DLD1 (cell line): ENCODE measurements around the gene SCAMP2.

Source experiments
- in situ Hi-C: cut with HindIII; loops from 2 replicates; pipeline ENCODE4 v1.10.0; 2017; ENCODE audit warnings: low sequenced_read_pairs

Gene SCAMP2

DNA sequence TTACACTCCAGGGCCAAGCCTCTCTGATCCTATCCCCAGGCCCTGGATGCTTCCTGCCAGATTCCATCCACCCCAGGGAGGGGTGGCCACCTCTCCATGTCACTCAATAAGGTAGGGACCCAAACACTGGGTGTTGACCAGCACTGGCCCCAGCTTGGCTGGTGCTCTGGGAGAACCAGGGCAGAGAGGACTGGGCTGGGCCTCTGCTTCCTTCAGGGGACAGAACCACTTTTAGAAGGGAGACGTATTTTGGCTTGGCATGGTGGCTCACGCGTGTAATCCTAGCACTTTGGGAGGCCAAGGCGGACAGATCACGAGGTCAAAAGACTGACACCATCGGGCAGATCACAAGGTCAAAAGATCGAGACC is 51.4 kb downstream of the SCAMP2 start:
- in situ Hi-C loops: no loop called here

DNA sequence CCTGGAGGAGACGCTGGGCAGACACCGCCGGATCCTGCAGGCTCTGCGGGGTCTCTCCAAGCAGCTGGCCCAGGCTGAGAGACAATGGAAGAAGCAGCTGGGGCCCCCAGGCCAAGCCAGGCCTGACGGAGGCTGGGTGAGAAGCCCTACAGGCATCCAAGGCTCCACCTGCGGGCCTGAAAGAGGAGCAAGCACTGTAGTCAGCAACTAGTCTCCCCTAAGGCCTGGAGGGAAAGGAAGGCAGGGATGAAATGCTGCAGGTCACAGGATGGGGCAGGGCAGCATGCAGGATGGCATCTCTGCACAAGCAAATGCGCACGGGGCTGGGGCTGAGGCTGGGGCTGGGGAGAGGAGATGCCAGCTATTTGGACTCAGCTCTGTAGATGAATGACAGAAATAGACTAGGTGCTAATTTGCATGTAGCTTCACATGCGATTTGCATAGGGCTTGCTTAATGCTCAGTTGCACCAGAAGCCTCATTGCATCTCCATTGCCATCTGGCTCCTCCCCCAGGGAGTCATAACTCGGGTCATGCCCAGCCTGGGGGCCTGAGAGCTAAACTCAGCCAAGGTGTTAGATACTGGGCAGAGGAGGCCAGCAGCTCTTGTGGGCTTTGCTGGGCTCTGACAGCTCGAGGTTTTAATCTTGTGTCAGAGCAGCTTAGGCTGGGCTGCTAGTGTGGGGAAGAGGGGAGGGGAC is 51.9 kb downstream of the SCAMP2 start:
- in situ Hi-C loops: no loop called here

DNA sequence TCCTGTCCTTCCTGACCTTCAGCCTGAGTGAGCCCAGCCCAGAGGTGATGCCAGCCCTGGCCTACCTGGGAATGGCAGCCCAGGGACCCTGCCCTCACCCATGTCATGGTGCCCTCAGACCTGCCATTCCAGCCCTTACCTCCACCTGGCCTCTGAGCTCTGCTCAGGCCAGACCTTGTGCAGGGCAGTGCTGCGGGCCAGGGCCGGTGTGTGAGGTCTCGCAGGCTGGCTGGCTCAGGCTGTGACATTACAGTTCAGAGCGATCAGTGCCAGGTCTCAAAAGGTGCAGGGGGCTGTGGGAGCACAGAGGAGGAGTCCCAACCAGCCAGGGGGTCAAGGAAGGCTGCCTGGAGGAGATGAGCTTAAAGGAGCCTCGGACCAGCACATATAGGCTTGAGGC is 53.1 kb downstream of the SCAMP2 start:
- in situ Hi-C loops: no loop called here

DNA sequence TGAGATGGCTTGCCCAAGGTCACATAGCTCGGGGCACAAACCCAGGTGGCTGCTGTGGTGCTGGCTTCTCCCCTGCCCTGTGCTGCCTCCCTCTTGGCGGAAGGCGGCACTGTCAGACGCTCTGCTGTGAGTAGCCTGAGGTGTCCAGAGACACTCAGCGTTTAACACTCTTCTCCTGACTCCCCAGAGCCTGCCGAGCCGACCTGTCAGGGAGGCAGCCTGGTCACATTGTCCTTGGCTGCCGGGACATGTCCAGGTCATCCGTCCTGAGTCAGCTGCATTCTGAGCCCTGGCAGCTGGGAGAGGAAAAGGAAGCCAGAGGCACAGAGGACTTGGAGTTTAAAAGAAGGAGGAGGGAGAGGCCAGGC is 55.8 kb downstream of the SCAMP2 start:
- in situ Hi-C loops: loop anchor here (10.0 kb wide), 2 partner anchors 63 to 87 kb away; partner anchors contain the start of gene FAM219B

DNA sequence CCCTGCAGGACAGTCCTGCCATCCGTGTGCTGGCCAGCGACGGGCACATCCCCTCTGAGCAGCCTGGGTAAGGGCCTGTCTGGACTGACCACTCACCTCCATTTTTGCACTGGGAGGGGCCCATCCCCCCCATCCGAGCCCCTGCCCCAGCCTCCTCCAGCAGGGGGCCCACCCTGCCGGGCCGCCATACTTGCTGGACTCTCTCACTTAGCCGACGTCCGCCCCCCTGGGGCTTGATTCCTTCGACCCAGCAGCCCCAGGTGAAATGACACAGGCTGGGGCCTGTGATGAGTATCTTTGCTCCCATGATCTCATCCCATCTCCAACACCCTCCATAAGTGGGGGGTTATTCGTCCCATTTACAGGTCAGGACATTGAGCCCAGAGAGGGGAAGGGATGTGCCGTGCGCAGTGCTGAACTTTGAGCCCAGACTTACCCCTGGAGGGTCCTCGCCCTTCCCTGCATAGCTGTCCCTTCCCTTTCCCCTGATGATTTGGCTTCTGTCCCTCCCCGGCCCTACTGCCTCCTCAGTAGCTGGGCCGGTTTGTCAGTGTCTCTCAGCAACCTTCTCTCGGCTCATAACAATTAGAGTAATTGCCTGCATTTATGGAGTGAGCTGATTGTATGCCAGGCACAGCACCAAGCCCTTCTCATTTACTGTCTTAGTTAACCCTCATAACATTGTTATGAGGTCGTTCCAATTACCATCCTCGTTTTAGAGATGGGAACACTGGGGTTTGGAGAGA is 56.4 kb downstream of the SCAMP2 start:
- in situ Hi-C loops: loop anchor here (10.0 kb wide), 2 partner anchors 62 to 88 kb away; partner anchors contain the start of gene FAM219B

DNA sequence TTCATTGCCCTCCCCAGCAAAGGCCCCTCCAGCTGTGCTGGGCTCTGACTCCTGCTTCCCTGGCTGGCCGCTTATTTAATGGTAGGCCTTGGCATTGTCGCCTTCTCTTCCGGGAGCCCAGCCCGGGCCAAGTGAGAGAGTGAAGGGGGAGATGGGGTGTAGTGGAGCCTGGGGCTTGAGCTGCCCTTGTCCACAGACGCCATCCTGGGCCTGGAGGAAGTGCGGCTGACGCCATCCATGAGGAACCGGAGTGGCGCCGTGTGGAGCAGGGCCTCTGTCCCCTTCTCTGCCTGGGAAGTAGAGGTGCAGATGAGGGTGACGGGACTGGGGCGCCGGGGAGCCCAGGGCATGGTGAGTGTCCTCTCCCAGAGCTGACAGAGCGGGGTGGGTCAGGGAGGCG is 57.2 kb downstream of the SCAMP2 start:
- in situ Hi-C loops: loop anchor here (10.0 kb wide), 2 partner anchors 61 to 89 kb away; partner anchors contain the start of gene FAM219B

DNA sequence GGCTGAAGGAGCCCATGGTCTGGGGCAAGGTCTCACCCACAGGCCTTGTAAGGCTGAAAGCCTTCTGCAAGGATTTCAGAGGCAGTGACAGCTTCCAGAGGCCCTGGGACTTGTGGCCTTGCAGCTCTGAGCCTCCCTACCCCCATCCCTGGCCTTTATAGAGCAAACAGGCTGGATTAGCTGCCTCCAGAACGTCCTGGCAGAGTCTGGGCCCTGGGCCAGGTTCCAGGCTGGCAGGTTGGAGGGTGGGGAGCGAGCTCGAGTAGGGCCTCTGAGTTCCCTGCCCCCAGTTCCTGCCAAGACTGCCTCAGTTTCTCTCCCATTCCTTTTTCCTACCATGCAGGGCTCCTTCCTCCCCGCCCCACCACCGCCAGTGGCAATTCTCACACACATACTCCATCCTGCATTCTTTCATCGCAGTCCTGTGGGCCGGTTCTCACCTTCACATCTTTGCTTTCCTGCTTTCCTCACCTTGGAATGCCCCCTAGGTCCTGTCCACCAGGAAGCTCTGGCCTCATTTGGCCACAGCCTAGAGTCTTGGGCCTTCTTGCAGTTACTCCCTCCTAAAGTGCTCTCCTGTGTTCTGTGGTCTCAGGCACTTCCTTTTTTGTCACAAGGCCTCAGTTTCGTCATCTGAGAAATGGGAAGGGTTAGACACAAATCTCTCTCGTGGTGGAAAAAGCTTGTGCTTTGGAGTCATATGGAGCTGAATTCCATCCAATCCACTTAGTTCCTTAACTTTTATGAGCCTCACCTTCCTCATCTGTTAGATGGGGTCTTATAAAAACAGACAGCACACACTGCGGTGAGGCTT is 57.8 kb downstream of the SCAMP2 start:
- in situ Hi-C loops: loop anchor here (10.0 kb wide), 2 partner anchors 61 to 89 kb away; partner anchors contain the start of gene FAM219B

DNA sequence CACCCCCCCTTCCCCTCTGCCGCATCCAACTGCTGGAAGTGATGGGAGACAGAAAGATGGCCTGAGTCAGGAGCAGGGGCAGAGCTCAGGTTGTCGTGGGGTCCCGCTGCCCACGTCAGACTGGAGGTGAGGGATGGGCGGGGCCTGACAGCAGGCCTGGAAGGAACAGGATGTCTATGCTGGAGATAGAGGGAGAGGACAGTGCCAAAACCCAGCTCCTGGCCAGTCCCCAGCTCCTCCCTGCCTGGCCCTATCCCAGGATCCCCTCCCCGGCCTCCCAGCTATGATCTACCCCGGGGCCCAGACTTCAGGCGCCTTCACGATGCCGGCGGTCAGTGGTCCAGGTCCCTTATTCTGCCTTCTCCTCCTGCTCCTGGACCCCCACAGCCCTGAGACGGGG is 60.6 kb downstream of the SCAMP2 start, which contains the start of gene LMAN1L:
Gene LMAN1L (plus strand): TSS at position 303 of the 400 bp plus-strand sequence. CDS start 20 bp downstream, at position 323.
- in situ Hi-C loops: loop anchor here (10.0 kb wide), 2 partner anchors 58 to 92 kb away; partner anchors contain the start of gene FAM219B

DNA sequence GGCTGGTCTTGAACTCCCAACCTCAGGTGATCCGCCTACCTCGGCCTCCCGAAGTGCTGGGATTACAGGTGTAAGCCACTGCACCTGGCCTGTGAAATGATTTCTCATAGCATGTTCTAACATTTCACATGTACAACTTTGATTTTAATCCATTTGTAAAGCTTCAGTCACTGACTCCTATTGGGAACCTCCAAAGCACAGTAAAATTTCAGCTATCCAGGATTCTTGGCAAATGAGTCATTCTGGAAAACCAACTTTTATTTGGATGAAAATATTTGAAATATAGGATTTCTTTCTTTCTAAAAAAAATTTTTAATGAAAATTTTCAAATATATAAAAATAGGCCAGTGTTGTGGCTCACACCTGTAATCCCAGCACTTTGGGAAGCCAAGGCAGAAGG is 63.2 kb downstream of the SCAMP2 start:
- in situ Hi-C loops: loop anchor here (10.0 kb wide), 2 partner anchors 55 to 95 kb away; partner anchors contain the start of gene FAM219B

DNA sequence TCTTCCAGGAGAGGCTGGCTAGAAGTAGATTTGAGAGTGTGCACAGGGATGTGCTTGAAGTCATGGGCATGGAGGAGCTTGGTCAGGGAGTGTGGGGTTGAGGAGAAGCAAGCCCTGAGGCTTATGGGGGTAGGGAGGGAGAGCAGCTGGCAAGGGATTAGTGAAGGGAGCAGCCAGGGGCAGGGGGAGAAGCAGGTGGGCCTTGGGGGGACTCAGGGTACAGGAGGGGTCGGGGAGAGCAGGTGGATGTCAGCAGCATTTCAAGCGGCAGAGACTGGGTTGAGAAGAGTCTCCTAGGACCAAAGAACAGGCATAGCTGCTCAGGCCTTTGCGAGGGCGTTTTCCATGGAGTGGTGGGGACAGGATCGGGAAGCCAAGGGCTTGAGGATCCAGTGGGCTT is 63.9 kb downstream of the SCAMP2 start:
- in situ Hi-C loops: no loop called here

DNA sequence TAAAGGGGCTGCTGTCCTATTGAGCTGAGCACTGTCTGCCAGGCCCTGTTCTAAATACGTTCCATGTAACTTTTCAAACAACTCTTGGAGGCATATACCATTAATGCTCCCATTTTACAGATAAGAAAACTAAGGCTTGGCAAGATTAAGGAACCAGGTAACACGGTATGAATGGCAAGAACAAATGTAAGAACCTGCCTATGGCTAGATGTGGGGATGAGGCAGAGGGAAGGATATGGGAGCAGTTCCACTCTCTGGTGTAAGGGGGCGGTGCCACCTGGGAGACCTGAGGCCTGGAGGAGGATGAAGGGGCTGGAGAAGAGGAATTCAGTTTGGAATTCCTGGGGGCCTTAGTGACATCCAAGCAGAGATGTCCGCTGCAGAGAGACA is 64.3 kb downstream of the SCAMP2 start:
- in situ Hi-C loops: no loop called here

DNA sequence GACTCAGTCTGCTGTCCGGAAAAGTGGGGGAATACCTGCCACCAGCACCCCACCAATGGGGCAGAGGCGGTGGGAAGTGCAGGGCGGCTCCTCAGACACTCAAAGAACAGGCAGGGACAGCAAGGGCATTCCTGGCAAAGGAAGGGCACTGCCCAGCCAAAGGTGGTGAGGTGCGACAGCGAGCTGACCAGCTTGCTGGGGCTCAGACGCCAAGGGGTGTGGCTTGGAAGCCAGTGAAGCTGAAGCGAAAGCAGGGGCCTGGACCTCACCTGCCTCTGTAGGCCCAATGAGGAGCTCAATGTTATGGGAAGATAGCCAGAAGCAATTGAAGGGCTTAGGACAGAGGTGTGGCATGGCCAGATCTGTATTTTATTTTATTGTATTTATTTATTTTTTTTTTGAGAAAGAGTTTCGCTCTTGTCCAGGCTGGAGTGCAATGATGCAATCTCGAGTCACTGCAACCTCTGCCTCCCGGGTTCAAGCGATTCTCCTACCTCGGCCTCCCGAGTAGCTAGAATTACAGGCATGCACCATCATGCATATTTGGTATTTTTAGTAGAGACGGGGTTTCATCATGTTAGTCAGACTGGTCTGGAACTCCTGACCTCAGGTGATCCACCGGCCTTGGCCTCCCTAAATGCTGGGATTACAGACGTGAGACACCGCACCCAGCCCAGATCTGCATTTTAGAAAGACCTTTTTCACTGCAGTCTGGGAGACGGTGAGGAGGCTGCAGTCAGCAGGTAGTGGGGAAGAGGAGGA is 64.9 kb downstream of the SCAMP2 start:
- in situ Hi-C loops: no loop called here

DNA sequence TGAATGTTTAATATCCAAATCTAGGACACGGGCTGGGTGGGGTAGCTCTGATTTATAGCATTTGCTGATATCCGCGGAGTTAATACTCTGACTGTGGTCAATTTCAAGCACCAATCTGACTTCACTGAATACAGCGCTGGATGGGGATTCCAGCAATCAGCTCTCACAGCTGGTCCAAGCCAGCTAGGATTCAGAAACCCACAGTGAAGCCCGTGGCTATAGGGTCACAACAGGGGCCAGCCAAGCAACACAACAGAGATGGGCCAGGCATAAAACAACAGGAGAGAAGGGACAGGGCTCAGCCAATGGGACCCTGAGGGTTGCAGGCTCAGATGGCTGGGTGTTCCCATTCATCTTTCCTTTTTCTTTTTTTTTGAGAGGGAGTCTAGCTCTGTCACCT is 65.9 kb downstream of the SCAMP2 start:
- in situ Hi-C loops: no loop called here

DNA sequence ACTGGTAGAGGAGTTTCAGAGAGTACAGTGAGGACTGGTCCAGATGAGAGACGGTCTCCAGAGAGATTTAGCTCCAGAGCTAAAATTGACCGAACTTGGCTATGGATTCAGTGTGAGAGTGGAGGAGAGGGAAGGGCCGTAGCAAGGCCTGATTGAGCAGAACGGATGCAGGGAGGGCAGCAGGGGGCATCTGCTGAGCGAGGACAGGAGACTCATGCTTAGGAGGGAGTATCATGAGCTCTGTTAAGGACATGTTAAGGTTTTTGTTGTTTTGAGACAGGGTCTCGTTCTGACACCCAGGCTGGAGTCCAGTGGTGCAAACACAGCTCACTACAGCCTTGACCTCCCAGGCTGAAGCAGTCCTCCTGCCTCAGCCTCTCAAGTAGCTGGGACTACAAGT is 68.2 kb downstream of the SCAMP2 start:
- in situ Hi-C loops: no loop called here

DNA sequence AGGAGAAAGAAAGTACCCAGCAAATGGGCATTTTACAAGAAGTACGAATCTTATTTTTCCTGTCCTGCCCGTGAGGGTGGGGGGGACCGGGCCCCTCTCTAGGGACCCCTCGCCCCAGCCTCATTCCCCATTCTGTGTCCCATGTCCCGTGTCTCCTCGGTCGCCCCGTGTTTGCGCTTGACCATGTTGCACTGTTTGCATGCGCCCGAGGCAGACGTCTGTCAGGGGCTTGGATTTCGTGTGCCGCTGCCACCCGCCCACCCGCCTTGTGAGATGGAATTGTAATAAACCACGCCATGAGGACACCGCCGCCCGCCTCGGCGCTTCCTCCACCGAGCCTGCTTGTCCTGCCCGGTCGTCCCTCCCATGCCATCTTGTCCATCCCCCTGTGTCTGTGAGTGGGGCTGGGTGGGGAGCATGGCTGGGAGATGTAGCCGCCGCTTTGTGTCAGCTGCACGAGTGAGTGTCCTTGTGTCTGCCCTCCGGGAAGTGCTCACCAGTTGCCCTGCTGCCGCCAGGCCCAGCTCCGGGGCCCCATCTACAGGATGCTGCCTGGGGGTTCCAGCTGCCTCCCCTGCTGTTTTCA is 70.2 kb downstream of the SCAMP2 start:
- in situ Hi-C loops: no loop called here

DNA sequence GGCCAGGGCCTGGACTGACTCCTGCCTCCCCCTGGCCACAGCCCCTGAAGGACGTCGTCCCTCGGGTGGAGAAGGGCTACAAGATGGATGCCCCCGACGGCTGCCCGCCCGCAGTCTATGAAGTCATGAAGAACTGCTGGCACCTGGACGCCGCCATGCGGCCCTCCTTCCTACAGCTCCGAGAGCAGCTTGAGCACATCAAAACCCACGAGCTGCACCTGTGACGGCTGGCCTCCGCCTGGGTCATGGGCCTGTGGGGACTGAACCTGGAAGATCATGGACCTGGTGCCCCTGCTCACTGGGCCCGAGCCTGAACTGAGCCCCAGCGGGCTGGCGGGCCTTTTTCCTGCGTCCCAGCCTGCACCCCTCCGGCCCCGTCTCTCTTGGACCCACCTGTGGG is 70.9 kb downstream of the SCAMP2 start:
- in situ Hi-C loops: no loop called here

DNA sequence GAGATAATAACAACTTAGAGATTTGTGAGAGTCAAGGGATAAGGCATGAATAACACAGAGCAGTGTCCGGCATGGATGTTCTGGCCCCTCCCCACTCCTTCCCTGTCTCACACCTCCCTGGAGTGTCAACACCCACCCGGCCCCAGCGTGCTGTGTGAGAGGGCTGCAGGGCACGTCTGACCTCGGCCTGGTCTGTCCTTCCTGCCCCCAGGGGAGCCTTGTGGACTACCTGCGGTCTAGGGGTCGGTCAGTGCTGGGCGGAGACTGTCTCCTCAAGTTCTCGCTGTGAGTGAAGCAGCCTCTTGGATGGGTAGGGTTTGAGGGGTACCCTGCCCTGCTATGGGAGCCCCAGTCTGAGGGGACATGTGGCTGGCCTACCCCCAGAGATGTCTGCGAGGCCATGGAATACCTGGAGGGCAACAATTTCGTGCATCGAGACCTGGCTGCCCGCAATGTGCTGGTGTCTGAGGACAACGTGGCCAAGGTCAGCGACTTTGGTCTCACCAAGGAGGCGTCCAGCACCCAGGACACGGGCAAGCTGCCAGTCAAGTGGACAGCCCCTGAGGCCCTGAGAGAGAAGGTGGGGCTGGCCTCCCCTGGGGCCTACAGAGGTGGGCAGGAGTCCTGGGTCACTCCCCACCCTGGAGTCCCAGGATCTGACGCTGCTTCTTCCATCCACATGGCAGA is 71.7 kb downstream of the SCAMP2 start:
- in situ Hi-C loops: no loop called here

DNA sequence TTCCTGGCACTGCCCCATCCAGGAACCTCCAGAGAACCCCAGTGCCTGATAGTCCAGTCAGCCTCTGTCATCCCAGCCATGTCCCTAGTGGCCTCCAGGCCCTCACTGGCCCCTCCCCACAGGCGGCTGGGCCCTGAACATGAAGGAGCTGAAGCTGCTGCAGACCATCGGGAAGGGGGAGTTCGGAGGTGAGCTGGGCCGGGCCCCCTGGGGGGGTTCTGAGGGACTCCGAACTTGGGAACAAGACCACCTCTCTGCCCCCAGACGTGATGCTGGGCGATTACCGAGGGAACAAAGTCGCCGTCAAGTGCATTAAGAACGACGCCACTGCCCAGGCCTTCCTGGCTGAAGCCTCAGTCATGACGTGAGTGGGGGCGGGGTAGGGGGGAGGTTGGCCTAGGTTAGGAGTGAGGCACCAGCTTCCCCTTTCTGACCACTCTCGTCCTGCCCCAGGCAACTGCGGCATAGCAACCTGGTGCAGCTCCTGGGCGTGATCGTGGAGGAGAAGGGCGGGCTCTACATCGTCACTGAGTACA is 72.5 kb downstream of the SCAMP2 start:
- in situ Hi-C loops: no loop called here

DNA sequence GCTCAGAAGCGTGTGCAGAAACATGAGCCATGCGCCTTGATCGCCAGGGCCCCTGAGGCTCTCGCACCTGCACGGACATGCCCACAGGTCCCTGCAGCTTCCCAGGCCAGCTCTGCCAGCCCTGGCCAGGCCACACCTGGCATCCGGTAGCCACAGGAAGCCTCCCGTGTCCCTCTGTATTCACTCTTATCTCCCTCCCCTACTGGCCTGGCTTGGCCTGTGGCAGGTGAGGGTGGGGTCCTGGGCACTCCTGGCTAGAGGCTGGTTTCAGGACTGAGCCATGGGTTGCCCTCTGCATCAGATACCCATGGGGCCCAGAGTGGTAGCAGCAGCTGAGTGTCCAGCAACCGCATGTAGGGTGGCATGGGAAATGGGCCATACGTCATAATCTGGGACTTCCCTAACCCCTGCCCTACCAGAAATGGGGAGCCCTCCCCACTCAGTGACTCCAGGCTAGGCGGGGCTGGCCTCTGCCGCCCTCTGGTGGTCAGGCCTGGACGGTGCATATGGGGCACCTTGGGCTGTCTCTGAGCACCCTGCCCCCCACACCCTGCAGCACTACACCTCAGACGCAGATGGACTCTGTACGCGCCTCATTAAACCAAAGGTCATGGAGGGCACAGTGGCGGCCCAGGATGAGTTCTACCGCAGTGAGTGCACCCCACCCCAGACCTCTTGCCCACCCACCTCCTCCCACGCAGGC is 73.2 kb downstream of the SCAMP2 start:
- in situ Hi-C loops: no loop called here
